ENCODE measurements around the gene NBAS. TPM values are rescaled to one million over a fixed set of nuclear protein-coding genes. Genes with fewer than 3 reads are reported as not detected.

The NBAS gene
- total and polyA plus RNA-seq, 2 donors (not counting 3 experiments of a cell fraction or from before 2014, with no cell fraction given): 29.4 to 43.0 TPM

DNA sequence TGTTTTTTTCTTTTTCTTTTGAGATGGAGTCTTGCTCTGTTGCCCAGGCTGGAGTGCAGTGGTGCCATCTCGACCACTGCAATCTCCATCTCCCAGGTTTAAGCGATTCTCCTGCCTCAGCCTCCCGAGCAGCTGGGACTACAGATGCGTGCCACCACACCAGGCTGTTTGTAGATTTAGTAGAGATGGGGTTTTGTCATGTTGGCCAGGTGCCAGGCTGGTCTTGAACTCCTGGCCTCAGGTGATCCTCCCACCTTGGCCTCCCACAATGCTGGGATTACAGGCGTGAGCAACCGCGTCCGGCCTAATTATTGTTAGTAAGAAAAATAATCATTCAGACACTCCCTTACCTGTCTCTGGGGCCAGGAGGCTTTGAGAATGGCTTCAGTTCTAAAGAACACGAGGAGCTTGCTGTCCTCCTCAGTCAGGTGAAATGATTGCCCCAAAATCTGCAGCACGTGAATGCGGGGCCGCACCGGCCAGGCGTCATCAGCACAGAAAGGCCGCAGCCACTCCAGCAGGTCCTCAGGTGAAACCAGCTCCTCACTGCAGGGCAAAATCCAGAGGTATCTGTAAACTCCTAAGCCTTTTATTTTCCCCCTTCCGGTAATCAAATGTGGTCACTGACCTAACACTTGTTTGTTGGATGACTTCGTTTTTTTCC is 342.6 kb downstream of the NBAS start:
- Histone ChIP-seq H3K36me3 (ENCODE audit: control insufficient read depth in 2 of 2, extremely low read depth in 1 of 2, insufficient read depth in 2 of 2, low read length in 2 of 2) (peaks cover 0 to 5% of the 10 kb centered on the region in 2 experiments), H3K9me3 (replicated peaks; ENCODE audit: control insufficient read depth, insufficient read depth, low read length) (no peaks in the 10 kb centered on the region), H2AFZ (ENCODE audit: low read depth, low read length) (no peak overlapping the region), H3K9me1 (replicated peaks; ENCODE audit: control insufficient read depth, extremely low read depth, insufficient read depth, low read length) (no peaks in the 10 kb centered on the region), H3K4me1 (ENCODE audit: control insufficient read depth, extremely low read depth, insufficient read depth, low read length) (peaks cover 6% of the 10 kb centered on the region), H3K79me2 (ENCODE audit: control insufficient read depth, insufficient read depth, low read length) (no peaks in the 10 kb centered on the region), H3K4me3 (replicated peaks in 1 of 3; ENCODE audit: insufficient read depth in 1 of 3, low read depth in 1 of 3, low read length in 3 of 3) (no peak overlapping the region), H3K4me2 (ENCODE audit: insufficient read depth, low read length) (no peak overlapping the region), H3K27me3 (ENCODE audit: control insufficient read depth in 2 of 2, insufficient read depth in 2 of 2, low read length in 2 of 2) (no peaks in the 10 kb centered on the region), H4K20me1 (replicated peaks; ENCODE audit: control insufficient read depth, extremely low read depth, insufficient read depth, low read length) (no peaks in the 10 kb centered on the region), H3K27ac (ENCODE audit: insufficient read depth, low read depth, low read length) (no peak overlapping the region), H3K9ac (replicated peaks; ENCODE audit: extremely low read depth, insufficient read depth, low read length) (no peak overlapping the region)
- DNase-seq (ENCODE audit: low read depth, low spot score): no peak
- dilution Hi-C loops (cut with MboI; ENCODE audit: extremely low pct_ligation_motif_present, low sequenced_read_pairs) (no loop called here), intact Hi-C loops (cut with micrococcal nuclease) (no loop called here)
- POLR2A ChIA-PET: no interaction called here
- no TSS peak for BruUV-seq (replicated peaks)
- CTCF ChIA-PET: interaction anchor here (0.6 kb wide), 1 partner anchor 359 kb away, joined by 3 read pairs; no protein-coding TSS in a partner anchor
- TF ChIP-seq GATA2 (IDR thresholded peaks at IDR 0.05; ENCODE audit: insufficient read depth, insufficient read length, low read depth, low read length) (no peak), POLR2A (IDR thresholded peaks at IDR 0.05; ENCODE audit: low read depth, low read length) (no peak), MYC (IDR thresholded peaks at IDR 0.05; ENCODE audit: low read depth, low read length) (no peak), FOS (IDR thresholded peaks at IDR 0.05; ENCODE audit: borderline replicate concordance, insufficient read depth, low read length) (no peak)
- TF ChIP-seq, protein P1, sequence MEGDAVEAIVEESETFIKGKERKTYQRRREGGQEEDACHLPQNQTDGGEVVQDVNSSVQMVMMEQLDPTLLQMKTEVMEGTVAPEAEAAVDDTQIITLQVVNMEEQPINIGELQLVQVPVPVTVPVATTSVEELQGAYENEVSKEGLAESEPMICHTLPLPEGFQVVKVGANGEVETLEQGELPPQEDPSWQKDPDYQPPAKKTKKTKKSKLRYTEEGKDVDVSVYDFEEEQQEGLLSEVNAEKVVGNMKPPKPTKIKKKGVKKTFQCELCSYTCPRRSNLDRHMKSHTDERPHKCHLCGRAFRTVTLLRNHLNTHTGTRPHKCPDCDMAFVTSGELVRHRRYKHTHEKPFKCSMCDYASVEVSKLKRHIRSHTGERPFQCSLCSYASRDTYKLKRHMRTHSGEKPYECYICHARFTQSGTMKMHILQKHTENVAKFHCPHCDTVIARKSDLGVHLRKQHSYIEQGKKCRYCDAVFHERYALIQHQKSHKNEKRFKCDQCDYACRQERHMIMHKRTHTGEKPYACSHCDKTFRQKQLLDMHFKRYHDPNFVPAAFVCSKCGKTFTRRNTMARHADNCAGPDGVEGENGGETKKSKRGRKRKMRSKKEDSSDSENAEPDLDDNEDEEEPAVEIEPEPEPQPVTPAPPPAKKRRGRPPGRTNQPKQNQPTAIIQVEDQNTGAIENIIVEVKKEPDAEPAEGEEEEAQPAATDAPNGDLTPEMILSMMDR (IDR thresholded peaks at IDR 0.05; ENCODE audit: extremely low read depth in 1 of 2, insufficient read depth in 1 of 2, low read depth in 1 of 2, low read length in 2 of 2): no peak
- no peak for FAIRE-seq

DNA sequence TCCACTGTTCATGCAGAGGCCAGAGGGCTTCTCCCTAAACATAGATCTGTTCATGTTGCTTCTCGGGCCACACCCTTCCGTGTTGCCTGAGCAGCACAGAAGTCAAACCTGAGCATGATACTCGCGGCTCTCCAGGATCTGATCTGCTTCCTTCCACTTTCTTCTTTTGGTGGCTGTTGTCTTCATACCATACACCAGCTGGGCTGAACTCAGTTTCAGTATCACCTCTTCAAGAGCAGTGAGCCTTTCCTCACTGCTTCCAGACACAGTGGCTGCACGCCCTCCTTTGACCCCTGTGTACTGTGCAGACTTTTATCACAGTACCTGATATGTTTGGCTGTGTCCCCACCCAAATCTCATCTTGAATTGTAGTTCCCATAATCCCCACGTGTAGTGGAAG is 348.9 kb downstream of the NBAS start:
- no peak for TF ChIP-seq GATA2 (IDR thresholded peaks at IDR 0.05; ENCODE audit: insufficient read depth, insufficient read length, low read depth, low read length)
- no peak for TF ChIP-seq JUN (IDR thresholded peaks at IDR 0.05; ENCODE audit: borderline replicate concordance, insufficient read depth, insufficient read length, low read depth)
- TF ChIP-seq, protein P2, sequence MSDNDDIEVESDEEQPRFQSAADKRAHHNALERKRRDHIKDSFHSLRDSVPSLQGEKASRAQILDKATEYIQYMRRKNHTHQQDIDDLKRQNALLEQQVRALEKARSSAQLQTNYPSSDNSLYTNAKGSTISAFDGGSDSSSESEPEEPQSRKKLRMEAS (IDR thresholded peaks at IDR 0.05; ENCODE audit: insufficient read depth, insufficient read length): no peak
- no peak for TF ChIP-seq POLR2A (IDR thresholded peaks at IDR 0.05; ENCODE audit: low read depth, low read length)
- no peak for TF ChIP-seq MYC (IDR thresholded peaks at IDR 0.05; ENCODE audit: low read depth, low read length)
- TF ChIP-seq, protein P1 (IDR thresholded peaks at IDR 0.05; ENCODE audit: extremely low read depth in 1 of 2, insufficient read depth in 1 of 2, low read depth in 1 of 2, low read length in 2 of 2): no peak
- TF ChIP-seq FOS (IDR thresholded peaks at IDR 0.05; ENCODE audit: borderline replicate concordance, insufficient read depth, low read length): no peak
- TF ChIP-seq POLR2AphosphoS5 (IDR thresholded peaks at IDR 0.05; ENCODE audit: insufficient read depth, low read depth, low read length): no peak
- TF ChIP-seq EZH2 (IDR thresholded peaks at IDR 0.05; ENCODE audit: borderline replicate concordance, low read depth, low read length, severe bottlenecking): no peak
- FAIRE-seq (no peak), DNase-seq (ENCODE audit: low read depth, low spot score) (no peak)
- intact Hi-C loops (cut with micrococcal nuclease): no loop called here
- no peaks in the 10 kb centered on the region for H3K79me2 ChIP-seq (ENCODE audit: control insufficient read depth, insufficient read depth, low read length)
- dilution Hi-C loops (cut with MboI; ENCODE audit: extremely low pct_ligation_motif_present, low sequenced_read_pairs): no loop called here
- ChIA-PET POLR2A (no interaction called here), CTCF (no interaction called here)
- H3K9me1 ChIP-seq (replicated peaks; ENCODE audit: control insufficient read depth, extremely low read depth, insufficient read depth, low read length): no peaks in the 10 kb centered on the region
- no peaks in the 10 kb centered on the region for H4K20me1 ChIP-seq (replicated peaks; ENCODE audit: control insufficient read depth, extremely low read depth, insufficient read depth, low read length)
- no peak overlapping the region for H3K27ac ChIP-seq (ENCODE audit: insufficient read depth, low read depth, low read length)
- H3K9me3 ChIP-seq (replicated peaks; ENCODE audit: control insufficient read depth, insufficient read depth, low read length): no peaks in the 10 kb centered on the region
- H3K36me3 ChIP-seq (ENCODE audit: control insufficient read depth in 2 of 2, extremely low read depth in 1 of 2, insufficient read depth in 2 of 2, low read length in 2 of 2): no peaks in the 10 kb centered on the region
- H3K4me2 ChIP-seq (ENCODE audit: insufficient read depth, low read length): no peak overlapping the region
- no peak overlapping the region for H3K4me3 ChIP-seq (replicated peaks in 1 of 3; ENCODE audit: insufficient read depth in 1 of 3, low read depth in 1 of 3, low read length in 3 of 3)
- no peak overlapping the region for H2AFZ ChIP-seq (ENCODE audit: low read depth, low read length)
- no TSS peak for BruUV-seq (replicated peaks)
- H3K9ac ChIP-seq (replicated peaks; ENCODE audit: extremely low read depth, insufficient read depth, low read length): no peak overlapping the region
- no peaks in the 10 kb centered on the region for H3K27me3 ChIP-seq (ENCODE audit: control insufficient read depth in 2 of 2, insufficient read depth in 2 of 2, low read length in 2 of 2)
- no peaks in the 10 kb centered on the region for H3K4me1 ChIP-seq (ENCODE audit: control insufficient read depth, extremely low read depth, insufficient read depth, low read length)

All from endothelial cell of umbilical vein (primary cell).